Left renal pelvis (tissue), 4 donors: ENCODE data around the gene TST. TPM values are rescaled to one million over a fixed set of nuclear protein-coding genes. Genes with fewer than 3 reads are reported as not detected.

Experiments
- DNase-seq, 4 donors: peaks; one replicate each; pipeline ENCODE4 v3.0.0-alpha.2; 2013; ENCODE audit warnings: low read depth in 4 of 4, low spot score in 3 of 4
- polyA plus RNA-seq, 4 donors: library from polyadenylated mRNA; unstranded; fragments of 120-200 nt; gene quantifications; one replicate each; pipeline ENCODE4 v1.2.1, GENCODE V29; 2013; ENCODE audit not compliant: insufficient read length in 4 of 4

TST gene
- polyA plus RNA-seq, 4 donors: 13.0 to 64.4 (median 37.9) TPM

GRCh38 chr22:37054056-37054395 lies 34.8 kb upstream of the TST start:
- no peak for DNase-seq

GRCh38 chr22:37053310-37054055 lies 34.2 kb upstream of the TST start:
- no peak for DNase-seq

GRCh38 chr22:37052386-37053309 lies 33.4 kb upstream of the TST start:
- DNase-seq: no peak

DNA sequence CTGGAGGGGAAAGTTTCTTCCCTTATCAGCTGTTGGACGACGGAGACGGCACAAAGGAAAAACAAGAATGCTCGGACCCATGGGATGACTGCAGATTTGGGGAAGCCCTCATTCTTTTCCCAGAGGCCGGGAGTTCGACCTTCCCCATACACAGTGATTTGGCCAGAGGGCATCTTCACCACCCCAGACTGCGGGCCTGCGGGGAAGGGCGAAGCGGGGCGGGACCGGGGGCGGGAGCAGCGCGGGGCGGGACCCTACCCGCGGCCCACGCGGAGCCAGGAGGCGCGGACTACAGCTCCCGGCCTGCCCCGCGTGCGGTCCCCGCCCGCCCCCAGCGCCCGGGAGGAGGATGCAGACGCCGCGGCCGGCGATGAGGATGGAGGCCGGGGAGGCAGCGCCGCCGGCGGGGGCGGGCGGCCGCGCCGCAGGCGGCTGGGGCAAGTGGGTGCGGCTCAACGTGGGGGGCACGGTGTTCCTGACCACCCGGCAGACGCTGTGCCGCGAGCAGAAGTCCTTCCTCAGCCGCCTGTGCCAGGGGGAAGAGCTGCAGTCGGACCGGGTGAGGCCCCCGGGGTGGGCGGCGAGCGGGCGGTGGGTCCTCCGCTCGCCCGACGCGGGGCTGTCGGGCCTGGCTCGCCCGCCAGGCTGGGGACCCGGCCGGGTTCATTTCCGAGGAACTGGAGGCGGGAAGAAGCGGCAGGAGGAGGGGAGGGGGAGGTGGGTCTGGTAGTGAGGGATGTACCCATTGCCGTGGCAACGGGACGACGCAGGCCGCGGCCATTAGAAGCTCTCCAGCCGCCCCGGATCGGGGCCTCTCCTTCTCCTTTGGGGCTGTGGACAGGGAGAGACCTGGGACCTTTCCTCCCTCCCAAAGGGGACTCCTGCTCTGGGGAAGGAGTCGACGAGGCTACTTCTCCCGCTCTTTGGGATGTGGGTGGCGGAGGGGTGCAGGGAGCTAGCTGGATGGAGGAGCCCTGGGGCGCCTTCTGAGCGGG lies 32.4 kb upstream of the TST start, which contains the start of gene KCTD17:
Gene KCTD17, plus strand, starts transcription at position 352 of the 995 bp plus-strand sequence. Its CDS starts 19 bp downstream, at position 371.
- DNase-seq: no peak

GRCh38 chr22:37050913-37051312 lies 31.7 kb upstream of the TST start:
- no peak for DNase-seq

GRCh38 chr22:37049224-37049623 lies 30.0 kb upstream of the TST start:
- no peak for DNase-seq

DNA sequence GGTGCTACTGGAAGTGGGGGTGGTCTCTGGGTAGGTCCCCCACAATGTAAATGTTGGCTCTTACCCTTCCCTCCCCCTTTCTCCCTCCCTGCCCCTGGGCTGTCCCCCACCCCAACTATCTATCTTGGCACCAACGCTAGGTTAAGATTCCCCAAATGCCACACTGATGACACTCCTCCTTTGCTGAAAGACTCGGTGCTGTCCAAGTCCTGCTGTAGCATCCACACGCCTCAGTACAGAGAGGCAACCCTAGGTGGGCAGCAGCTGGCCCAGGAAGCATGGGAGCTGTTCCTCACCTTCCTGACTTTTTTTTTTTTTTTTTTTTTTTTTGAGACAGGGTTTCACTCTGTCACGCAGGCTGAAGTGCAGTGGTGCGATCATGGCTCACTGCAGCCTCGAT lies 28.9 kb upstream of the TST start:
- DNase-seq: no peak

GRCh38 chr22:37047006-37047405 lies 27.8 kb upstream of the TST start:
- DNase-seq: no peak

- DNase-seq: no peak
These were observed 27.3 kb upstream of the TST start for GRCh38 chr22:37046589-37046988.

GRCh38 chr22:37045958-37046357 lies 26.7 kb upstream of the TST start:
- no peak for DNase-seq

DNA sequence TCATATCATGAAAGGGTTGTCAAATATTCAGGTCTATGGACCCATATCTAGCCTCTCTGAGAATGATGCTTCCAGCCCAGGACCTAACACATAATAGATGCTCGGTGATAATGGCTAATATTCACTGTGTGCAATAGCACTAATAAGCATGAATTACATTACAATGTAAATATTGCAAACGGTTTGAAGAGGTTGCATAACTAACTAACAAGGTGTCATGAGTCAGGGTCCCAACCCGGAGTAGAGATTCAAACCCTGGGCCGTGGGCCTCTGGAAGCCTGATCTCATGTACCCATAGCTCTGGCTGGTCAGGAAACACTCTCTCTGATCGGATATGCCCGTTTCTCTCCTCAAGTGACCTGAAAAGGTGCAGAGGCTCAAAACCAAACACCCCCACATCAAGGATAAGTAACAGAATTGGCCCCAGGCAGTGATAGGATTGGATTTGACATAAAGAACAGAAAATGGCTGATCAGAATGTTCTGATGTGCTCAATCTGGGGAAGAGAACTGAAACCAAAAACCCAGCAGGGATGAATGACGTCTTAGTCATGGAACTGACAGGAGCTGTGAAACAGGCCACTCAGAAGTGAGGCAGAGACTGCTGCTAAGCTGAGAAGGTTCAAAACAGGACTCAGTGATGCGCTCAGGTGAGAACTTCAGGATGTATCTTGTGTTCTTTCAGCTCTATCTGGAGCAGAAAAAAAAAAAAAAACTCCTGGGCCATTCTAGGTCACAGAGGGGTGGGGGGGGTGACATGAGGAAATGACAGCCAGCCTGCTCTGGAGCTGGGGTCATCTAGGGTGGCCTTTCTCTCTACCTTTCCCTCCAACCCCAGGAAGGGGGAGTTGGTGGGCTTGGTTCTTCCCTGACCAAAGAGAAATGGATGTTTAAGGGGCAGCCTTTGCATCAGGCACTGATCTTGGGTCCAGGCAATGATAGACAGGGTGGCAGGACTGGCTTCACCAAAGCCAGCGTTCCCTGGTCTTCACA lies 25.7 kb upstream of the TST start:
- DNase-seq: no peak

DNA sequence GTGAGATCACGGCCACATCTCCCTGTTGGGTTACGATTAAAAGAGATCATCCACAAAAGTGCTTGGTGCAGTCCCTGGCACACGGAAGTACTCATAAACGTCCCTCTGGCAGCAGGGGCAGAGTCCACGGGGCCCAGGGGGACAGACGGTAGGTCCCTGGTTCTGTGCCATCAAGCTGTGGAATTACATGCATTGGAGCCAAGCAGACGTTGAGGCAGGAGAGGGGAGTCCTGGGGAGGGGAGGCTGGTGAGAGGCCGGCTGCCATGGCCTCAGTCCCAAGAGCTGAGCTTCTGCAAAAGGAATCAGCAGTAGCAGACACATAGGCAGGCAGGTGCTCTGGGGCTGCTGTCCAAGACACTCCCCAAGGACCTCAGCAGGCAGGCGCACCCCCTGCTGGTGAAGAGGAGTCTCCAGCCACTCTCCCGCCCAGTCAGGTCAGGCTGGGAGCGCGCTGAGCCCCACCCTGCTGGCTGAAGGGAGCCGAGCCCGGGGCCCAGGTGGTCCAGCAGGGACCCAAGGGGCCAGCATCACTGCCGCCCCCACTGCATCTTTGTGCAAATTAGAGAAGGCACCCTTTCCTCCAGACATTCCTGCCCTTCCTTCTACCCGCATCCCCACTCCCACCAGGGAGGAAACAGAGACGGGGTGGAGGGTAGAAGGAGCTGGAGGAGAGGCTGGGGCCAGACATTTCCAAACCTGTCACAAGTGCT lies 24.7 kb upstream of the TST start:
- DNase-seq: no peak

GRCh38 chr22:37043209-37043827 lies 24.1 kb upstream of the TST start:
- no peak for DNase-seq

DNA sequence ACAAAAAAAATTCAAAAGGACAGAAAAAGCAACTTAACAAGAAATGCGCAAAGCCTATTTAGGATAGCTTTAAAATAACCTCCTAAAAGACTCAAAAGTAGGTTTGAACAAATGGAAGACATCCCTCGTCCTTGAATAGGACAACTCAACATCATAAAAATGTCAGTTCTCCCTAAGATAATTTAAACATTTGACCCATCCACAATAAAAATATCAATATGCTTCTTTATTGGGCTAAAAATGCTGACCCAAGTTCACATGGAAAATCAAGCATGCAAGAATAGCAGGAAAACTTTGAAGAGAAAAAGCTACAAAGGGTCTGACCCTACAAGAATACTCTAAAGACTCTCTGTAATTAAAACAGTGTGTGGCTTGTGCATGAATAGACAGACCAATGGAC lies 20.2 kb upstream of the TST start:
- no peak for DNase-seq

DNA sequence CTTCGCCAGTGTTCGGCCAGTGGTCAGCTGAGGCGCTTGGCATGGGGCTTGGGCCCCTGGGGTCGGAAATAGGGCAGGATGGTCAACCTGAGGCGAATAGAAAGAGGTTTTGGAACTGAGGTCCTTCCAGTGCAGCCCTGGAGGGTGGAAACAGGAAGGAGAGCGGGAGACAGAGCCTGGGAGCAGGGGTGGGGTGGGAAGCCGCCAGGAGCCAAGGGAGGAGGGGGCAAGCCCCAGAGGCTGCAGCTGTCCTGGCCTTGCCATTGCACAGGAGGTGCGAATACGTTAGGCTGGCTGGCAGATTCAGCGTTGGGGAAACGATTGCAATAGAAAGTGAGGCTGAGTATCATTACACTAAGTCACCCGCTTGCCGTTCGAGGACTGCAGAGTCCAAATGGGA lies 18.4 kb upstream of the TST start:
- no peak for DNase-seq

DNA sequence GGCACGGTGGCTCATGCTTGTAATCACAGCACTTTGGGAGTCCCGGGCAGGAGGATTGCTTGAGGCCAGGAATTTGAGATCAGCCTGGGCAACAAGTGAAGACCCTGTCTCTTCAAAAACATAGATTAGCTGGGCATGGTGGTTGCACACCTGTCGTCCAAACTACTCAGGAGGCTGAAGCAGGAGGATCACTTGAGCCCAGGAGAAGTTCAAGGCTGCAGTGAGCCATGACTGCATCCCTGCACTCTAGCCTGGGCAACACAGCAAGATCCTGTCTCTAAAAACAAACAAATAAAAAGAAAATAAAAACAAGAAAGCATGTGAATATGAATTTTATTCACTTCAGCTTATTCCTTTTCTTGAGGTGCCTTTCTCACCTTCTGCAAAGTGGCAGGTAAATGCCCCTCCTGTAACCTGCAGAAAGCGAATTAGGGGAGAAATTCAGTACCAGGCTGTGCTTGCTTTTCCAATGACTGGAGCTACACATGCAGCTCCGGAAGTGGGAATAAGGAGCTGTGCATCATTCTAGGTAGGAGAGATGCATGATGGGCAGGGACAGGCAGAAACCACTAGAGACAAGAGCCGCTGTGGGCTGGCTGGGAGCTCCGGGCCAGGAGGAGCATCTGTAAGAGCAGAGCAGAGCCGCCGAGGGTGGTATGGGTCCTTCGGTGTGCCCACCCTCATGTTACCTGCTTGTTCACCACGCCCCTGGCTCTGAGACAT lies 17.6 kb upstream of the TST start:
- no peak for DNase-seq

GRCh38 chr22:37033605-37034430 lies 14.6 kb upstream of the TST start:
- no peak for DNase-seq
